Subcutaneous abdominal adipose tissue (tissue), 5 donors: ENCODE data around the gene POLR2E.
A peak's percentile ranks its signal among the peaks of the same experiment; 100 is the strongest.

Source experiments
- H3K27ac ChIP-seq: one replicate; pipeline ENCODE4 v1.7.0; 2013; ENCODE audit warnings: low read depth, mild to moderate bottlenecking, inconsistent platforms, low read length, moderate library complexity
- H3K27me3 ChIP-seq, 5 donors: one replicate each; pipeline ENCODE4 v1.7.0; 2013; ENCODE audit warnings: low read length in 5 of 5, inconsistent platforms in 1 of 5; ENCODE audit not compliant: control insufficient read depth in 5 of 5, insufficient read depth in 4 of 5
- H3K36me3 ChIP-seq, 5 donors: one replicate each; pipeline ENCODE4 v1.7.0; 2013; ENCODE audit warnings: low read length in 5 of 5; ENCODE audit not compliant: control insufficient read depth in 5 of 5, insufficient read depth in 5 of 5
- H3K4me1 ChIP-seq, 5 donors: one replicate each; pipeline ENCODE4 v1.7.0; 2013; ENCODE audit warnings: low read length in 5 of 5, mild to moderate bottlenecking in 3 of 5, moderate library complexity in 1 of 5; ENCODE audit not compliant: control insufficient read depth in 5 of 5, insufficient read depth in 5 of 5
- H3K4me3 ChIP-seq, 5 donors: one replicate each; pipeline ENCODE4 v1.7.0; 2013; ENCODE audit warnings: low read length in 5 of 5, low read depth in 1 of 5
- H3K9ac ChIP-seq, 5 donors: one replicate each; pipeline ENCODE4 v1.7.0; 2013; ENCODE audit warnings: low read length in 5 of 5, mild to moderate bottlenecking in 4 of 5, moderate library complexity in 3 of 5
- H3K9me3 ChIP-seq, 5 donors: one replicate each; pipeline ENCODE4 v1.7.0; 2013; ENCODE audit warnings: low read length in 5 of 5; ENCODE audit not compliant: control insufficient read depth in 5 of 5
- donor health status: healthy.
- donor health status: healthy.
- donor health status: healthy.
- donor health status: healthy.
- donor health status: healthy.

POLR2E gene

GRCh38 chr19:1041835-1042685 lies 53.1 kb downstream of the POLR2E start:
- no peak overlapping the region for H3K9ac ChIP-seq
- no peaks in the 10 kb centered on the region for H3K27me3 ChIP-seq
- H3K4me3 ChIP-seq = peak overlapping the region in 3 of 5 donors; percentile 11 to 81 (median 35)

DNA sequence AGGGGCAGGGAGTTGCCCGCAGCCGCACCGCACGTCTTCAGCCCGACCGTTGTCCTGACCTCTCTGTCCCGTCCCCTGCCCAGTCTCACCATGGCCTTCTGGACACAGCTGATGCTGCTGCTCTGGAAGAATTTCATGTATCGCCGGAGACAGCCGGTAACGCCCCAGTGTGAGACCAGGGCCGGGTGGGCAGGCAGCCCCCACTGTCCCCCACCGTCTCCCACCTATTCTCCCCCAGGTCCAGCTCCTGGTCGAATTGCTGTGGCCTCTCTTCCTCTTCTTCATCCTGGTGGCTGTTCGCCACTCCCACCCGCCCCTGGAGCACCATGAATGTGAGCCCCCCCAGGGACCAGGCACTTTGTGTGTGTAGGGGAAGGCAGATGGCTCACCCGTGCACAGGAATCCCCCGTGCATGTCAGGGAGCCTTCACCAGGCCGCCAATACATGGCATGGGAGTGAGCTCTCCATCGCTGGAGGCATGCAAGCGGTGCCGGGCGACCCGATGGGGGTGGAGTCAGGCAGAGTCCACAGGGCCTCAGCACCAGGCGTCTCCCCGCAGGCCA lies 53.8 kb downstream of the POLR2E start:
- Histone ChIP-seq H3K9ac (peak overlapping the region in 2 of 5 donors; percentile 52 to 71), H3K4me1 (peaks cover 0 to 59% (median 54%) of the 10 kb centered on the region in 5 donors), H3K4me3 (peak overlapping the region; percentile 11 to 86 (median 81)), H3K27me3 (no peaks in the 10 kb centered on the region), H3K9me3 (no peaks in the 10 kb centered on the region), H3K27ac (no peak overlapping the region), H3K36me3 (peaks cover 0 to 13% (median 6%) of the 10 kb centered on the region in 5 donors)

More at GRCh38 chr19:1041835-1042685, 53.1 kb downstream of the POLR2E start:
- Histone ChIP-seq H3K9me3 (no peaks in the 10 kb centered on the region), H3K4me1 (peaks cover 0 to 61% (median 54%) of the 10 kb centered on the region in 5 donors), H3K27ac (peak overlapping the region; percentile 30), H3K36me3 (peaks cover 0 to 15% (median 5%) of the 10 kb centered on the region in 5 donors)

DNA sequence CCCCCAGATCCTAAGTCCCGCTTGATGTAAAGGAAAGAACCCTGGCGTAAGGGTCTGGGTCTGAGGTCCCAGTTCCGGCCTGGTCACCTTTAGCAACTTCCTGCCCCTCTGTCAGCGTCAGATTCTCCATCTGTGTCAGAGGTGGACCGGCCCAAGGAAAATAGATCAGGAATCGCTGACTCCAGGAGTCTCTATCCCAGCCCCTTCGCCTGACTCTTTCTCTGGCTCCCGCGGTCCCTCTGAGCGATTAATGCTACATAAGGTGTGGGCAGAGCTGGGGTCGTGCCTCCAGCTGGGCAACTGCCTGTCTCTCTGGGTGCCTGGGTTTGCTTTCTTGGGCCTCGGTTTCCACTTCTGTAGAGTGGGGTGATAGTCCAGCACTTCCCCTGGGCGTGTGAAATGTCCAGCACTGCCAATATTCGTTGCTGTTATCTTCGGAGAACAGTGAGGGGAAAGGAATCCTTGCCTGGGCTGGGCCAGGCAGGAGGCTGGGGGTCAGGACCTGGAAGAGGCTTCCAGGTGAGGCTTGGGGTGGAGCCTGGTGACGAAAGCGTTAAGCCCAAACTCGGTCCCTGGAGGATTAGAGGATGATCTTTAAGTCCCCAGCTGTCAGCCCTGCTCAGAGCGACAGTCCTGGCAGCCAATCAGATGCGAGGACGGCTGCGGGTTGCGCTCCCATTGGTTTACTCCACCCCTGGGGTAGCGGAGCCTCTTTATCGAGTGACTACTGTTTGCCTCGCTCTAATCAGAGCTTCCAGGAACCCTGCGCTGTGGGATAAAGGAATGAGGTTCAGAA lies 54.5 kb downstream of the POLR2E start:
- no peaks in the 10 kb centered on the region for H3K9me3 ChIP-seq
- peaks cover 0 to 20% (median 10%) of the 10 kb centered on the region in 5 donors for H3K36me3 ChIP-seq
- peak overlapping the region in 4 of 5 donors; percentile 43 to 73 (median 64) for H3K9ac ChIP-seq
- peak overlapping the region; percentile 65 for H3K27ac ChIP-seq
- no peaks in the 10 kb centered on the region for H3K27me3 ChIP-seq
- peaks cover 0 to 59% (median 54%) of the 10 kb centered on the region in 5 donors for H3K4me1 ChIP-seq
- peak overlapping the region; percentile 67 to 86 (median 81) for H3K4me3 ChIP-seq

DNA sequence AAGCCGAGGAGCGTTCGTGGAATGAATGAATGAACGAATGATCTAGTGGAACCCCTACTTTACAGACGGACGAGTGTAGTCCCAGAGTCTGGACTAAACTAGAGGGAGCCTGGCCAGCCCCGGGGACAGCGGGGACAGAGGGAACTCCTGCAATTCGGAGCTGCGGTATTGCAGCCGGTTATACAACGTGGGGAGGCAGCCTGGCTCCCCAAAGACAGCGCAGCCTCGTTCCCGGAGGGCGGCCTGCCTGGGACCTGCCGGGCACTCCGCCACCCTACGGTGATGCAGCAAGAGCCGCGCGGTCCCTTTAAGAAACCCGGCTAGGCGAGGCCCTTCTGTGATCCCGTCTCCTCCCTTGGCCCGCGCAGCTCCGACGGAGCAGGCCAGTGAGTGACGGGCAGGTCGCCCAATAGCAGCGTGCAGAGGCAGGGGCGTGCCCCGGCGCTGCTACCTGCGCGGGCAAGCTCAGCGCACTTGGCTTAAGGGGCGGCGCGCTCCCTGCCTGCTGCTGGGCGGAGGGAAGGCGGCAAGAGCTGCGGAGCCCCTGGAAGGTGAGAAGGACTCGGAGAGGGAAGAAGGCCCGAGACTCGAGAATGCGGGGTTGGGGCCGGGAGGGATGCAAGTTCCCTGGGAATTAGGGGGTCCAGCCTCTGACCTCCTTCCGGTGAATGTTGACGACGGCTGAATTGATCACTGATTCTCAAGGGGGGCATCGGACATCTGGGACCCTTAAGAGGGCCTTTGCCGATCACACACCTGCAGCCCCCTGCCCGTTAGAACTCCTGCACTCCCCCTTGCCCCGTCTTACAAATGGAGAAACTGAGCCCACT lies 55.3 kb downstream of the POLR2E start, which contains the start of gene ABCA7:
ABCA7 (plus strand) TSS at position 462 of the 830 bp plus-strand sequence. CDS start 1,255 bp downstream, outside the sequence.
- Histone ChIP-seq H3K27me3 (no peaks in the 10 kb centered on the region), H3K27ac (peak within 1 kb of the TSS; percentile 65), H3K4me1 (peaks cover 0 to 59% (median 54%) of the 10 kb centered on the region in 5 donors), H3K36me3 (peaks cover 0 to 20% (median 15%) of the 10 kb centered on the region in 5 donors), H3K4me3 (peak within 1 kb of the TSS; percentile 67 to 86 (median 81)), H3K9me3 (no peaks in the 10 kb centered on the region), H3K9ac (peak within 1 kb of the TSS in 4 of 5 donors; percentile 43 to 73 (median 64))

- Histone ChIP-seq H3K9ac (peak overlapping the region in 2 of 5 donors; percentile 11 to 13), H3K36me3 (peaks cover 0 to 16% (median 13%) of the 10 kb centered on the region in 5 donors), H3K9me3 (no peaks in the 10 kb centered on the region), H3K4me1 (peaks cover 0 to 59% (median 54%) of the 10 kb centered on the region in 5 donors), H3K4me3 (peak overlapping the region in 3 of 5 donors; percentile 36 to 81 (median 81)), H3K27me3 (no peaks in the 10 kb centered on the region), H3K27ac (no peak overlapping the region)
Observed at GRCh38 chr19:1038978-1039645, 56.1 kb downstream of the POLR2E start.

GRCh38 chr19:1037621-1038064 lies 57.5 kb downstream of the POLR2E start:
- no peaks in the 10 kb centered on the region for H3K27me3 ChIP-seq
- H3K9ac ChIP-seq = no peak overlapping the region
- H3K9me3 ChIP-seq = no peaks in the 10 kb centered on the region
- H3K4me1 ChIP-seq = peaks cover 0 to 53% (median 45%) of the 10 kb centered on the region in 5 donors
- H3K36me3 ChIP-seq = peaks cover 0 to 22% (median 20%) of the 10 kb centered on the region in 5 donors
- H3K4me3 ChIP-seq = no peak overlapping the region
- H3K27ac ChIP-seq = no peak overlapping the region
